KMS-11 (cell line): ENCODE results near the gene COL23A1.

Source experiments
- H2AFZ ChIP-seq: fragments of 200-600 bp; sonication (generic); 2 replicates; pipeline ENCODE4 v1.6.1; 2016; ENCODE audit warnings: antibody characterized with exemption, mixed run types, low read depth
- H3K27ac ChIP-seq: fragments of 200-600 bp; sonication (generic); 2 replicates; pipeline ENCODE4 v1.6.1; 2016; ENCODE audit warnings: mild to moderate bottlenecking, mixed run types
- H3K27me3 ChIP-seq: fragments of 200-600 bp; sonication (generic); 2 replicates; pipeline ENCODE4 v1.6.1; 2017; ENCODE audit warnings: mild to moderate bottlenecking, low read depth, mixed run types, moderate library complexity; ENCODE audit not compliant: insufficient read depth
- H3K36me3 ChIP-seq: fragments of 200-600 bp; sonication (generic); 2 replicates; pipeline ENCODE4 v1.6.1; 2017; ENCODE audit warnings: mild to moderate bottlenecking, mixed run types; ENCODE audit not compliant: insufficient read depth
- H3K4me1 ChIP-seq: fragments of 200-600 bp; sonication (generic); 2 replicates; pipeline ENCODE4 v1.6.1; 2016; ENCODE audit warnings: mild to moderate bottlenecking, low read depth, mixed run types; ENCODE audit not compliant: poor library complexity, severe bottlenecking
- H3K4me2 ChIP-seq: fragments of 200-600 bp; sonication (generic); 2 replicates; pipeline ENCODE4 v1.7.0; 2016; ENCODE audit warnings: mild to moderate bottlenecking, mixed run types
- H3K4me3 ChIP-seq: fragments of 200-600 bp; sonication (generic); IDR thresholded peaks from 2 replicates; pipeline ENCODE4 v1.6.1; 2017; ENCODE audit warnings: low read depth, low read length, mixed read lengths; ENCODE audit not compliant: insufficient read depth
- H3K79me2 ChIP-seq: fragments of 200-600 bp; sonication (generic); 2 replicates; pipeline ENCODE4 v1.6.1; 2016; ENCODE audit warnings: low read depth, mixed run types; ENCODE audit not compliant: insufficient read depth
- H3K9ac ChIP-seq: fragments of 200-600 bp; sonication (generic); 2 replicates; pipeline ENCODE4 v1.6.1; 2016; ENCODE audit warnings: mild to moderate bottlenecking, mixed run types
- H4K20me1 ChIP-seq: fragments of 200-600 bp; sonication (generic); 2 replicates; pipeline ENCODE4 v1.6.1; 2016; ENCODE audit warnings: mild to moderate bottlenecking, mixed run types; ENCODE audit not compliant: insufficient read depth
- CTCF ChIP-seq: fragments of 200-600 bp; sonication (generic); conservative IDR thresholded peaks from 2 replicates; pipeline ENCODE4 v1.6.1; 2017; ENCODE audit warnings: low read depth, mild to moderate bottlenecking, antibody characterized with exemption, low read length, moderate library complexity, mixed read lengths

COL23A1 gene

GRCh38 chr5:178365501-178366440 lies 224.4 kb downstream of the COL23A1 start:
- H3K4me1 ChIP-seq: no peaks in the 10 kb centered on the region
- no peaks in the 10 kb centered on the region for H3K79me2 ChIP-seq
- no peak overlapping the region for H3K4me2 ChIP-seq
- no peaks in the 10 kb centered on the region; the same call in 1 of the 2 replicates for H3K27me3 ChIP-seq
- no peak overlapping the region for H3K9ac ChIP-seq
- H3K27ac ChIP-seq: no peak overlapping the region
- no peaks in the 10 kb centered on the region for H3K36me3 ChIP-seq
- no peaks in the 10 kb centered on the region for H4K20me1 ChIP-seq
- no peak overlapping the region for H3K4me3 ChIP-seq
- no peak for TF ChIP-seq CTCF
- no peak overlapping the region for H2AFZ ChIP-seq

- Histone ChIP-seq H3K9ac (no peak overlapping the region), H3K79me2 (no peaks in the 10 kb centered on the region), H3K4me2 (no peak overlapping the region), H3K27me3 (peaks cover 4% of the 10 kb centered on the region; the same call in 1 of the 2 replicates), H4K20me1 (no peaks in the 10 kb centered on the region), H2AFZ (no peak overlapping the region), H3K4me1 (no peaks in the 10 kb centered on the region), H3K36me3 (no peaks in the 10 kb centered on the region), H3K4me3 (no peak overlapping the region), H3K27ac (no peak overlapping the region)
- no peak for TF ChIP-seq CTCF
Observed at GRCh38 chr5:178364326-178364675, 225.9 kb downstream of the COL23A1 start.

GRCh38 chr5:178363501-178364325 lies 226.5 kb downstream of the COL23A1 start:
- Histone ChIP-seq H3K4me3 (no peak overlapping the region), H2AFZ (no peak overlapping the region), H3K79me2 (no peaks in the 10 kb centered on the region), H4K20me1 (no peaks in the 10 kb centered on the region), H3K4me2 (no peak overlapping the region), H3K9ac (no peak overlapping the region), H3K27ac (no peak overlapping the region), H3K4me1 (no peaks in the 10 kb centered on the region), H3K36me3 (no peaks in the 10 kb centered on the region), H3K27me3 (peaks cover 4% of the 10 kb centered on the region; the same call in 1 of the 2 replicates)
- TF ChIP-seq CTCF: no peak

- Histone ChIP-seq H3K27ac (no peak overlapping the region), H3K4me2 (no peak overlapping the region), H4K20me1 (no peaks in the 10 kb centered on the region), H3K36me3 (no peaks in the 10 kb centered on the region), H3K4me3 (no peak overlapping the region), H3K9ac (no peak overlapping the region), H3K4me1 (no peaks in the 10 kb centered on the region), H3K79me2 (no peaks in the 10 kb centered on the region), H3K27me3 (peaks cover 4% of the 10 kb centered on the region; the same call in 1 of the 2 replicates), H2AFZ (no peak overlapping the region)
- TF ChIP-seq CTCF: no peak
Observed at GRCh38 chr5:178361657-178362445, 228.3 kb downstream of the COL23A1 start.
